ENCODE data around the gene SPECC1.
"Not testable (repeated sequence)": the region's sequence is repeated elsewhere in the genome, so short reads cannot be mapped to it uniquely, and the experiment has no call there.

SPECC1 gene

GRCh38 chr17:20226814-20227482 lies 217.8 kb downstream of the SPECC1 start:
- H3K4me3 ChIP-seq (ENCODE audit: low read depth, low read length) = no peak overlapping the region

GRCh38 chr17:20227720-20228370 lies 218.7 kb downstream of the SPECC1 start:
- not testable (repeated sequence) for H3K4me3 ChIP-seq (ENCODE audit: low read depth, low read length)

GRCh38 chr17:20228410-20228809 lies 219.3 kb downstream of the SPECC1 start:
- H3K4me3 ChIP-seq (ENCODE audit: low read depth, low read length) = no peak overlapping the region

- no peak overlapping the region for H3K4me3 ChIP-seq (ENCODE audit: low read depth, low read length)
Observed at GRCh38 chr17:20228860-20229259, 219.7 kb downstream of the SPECC1 start.

GRCh38 chr17:20230924-20231323 lies 221.8 kb downstream of the SPECC1 start:
- H3K4me3 ChIP-seq (ENCODE audit: low read depth, low read length) = no peak overlapping the region

GRCh38 chr17:20232611-20233010 lies 223.5 kb downstream of the SPECC1 start:
- H3K4me3 ChIP-seq (ENCODE audit: low read depth, low read length) = no peak overlapping the region

- H3K4me3 ChIP-seq (ENCODE audit: low read depth, low read length) = no peak overlapping the region
Observed at GRCh38 chr17:20234276-20234675, 225.1 kb downstream of the SPECC1 start.

GRCh38 chr17:20235747-20236146 lies 226.6 kb downstream of the SPECC1 start:
- no peak overlapping the region for H3K4me3 ChIP-seq (ENCODE audit: low read depth, low read length)

- no peak overlapping the region for H3K4me3 ChIP-seq (ENCODE audit: low read depth, low read length)
Observed at GRCh38 chr17:20236578-20237227, 227.5 kb downstream of the SPECC1 start.

GRCh38 chr17:20239776-20240175 lies 230.6 kb downstream of the SPECC1 start:
- not testable (repeated sequence) for H3K4me3 ChIP-seq (ENCODE audit: low read depth, low read length)

GRCh38 chr17:20241855-20242254 lies 232.7 kb downstream of the SPECC1 start:
- H3K4me3 ChIP-seq (ENCODE audit: low read depth, low read length) = no peak overlapping the region

- no peak overlapping the region for H3K4me3 ChIP-seq (ENCODE audit: low read depth, low read length)
Observed at GRCh38 chr17:20242271-20242670, 233.1 kb downstream of the SPECC1 start.

GRCh38 chr17:20243524-20243923 lies 234.4 kb downstream of the SPECC1 start:
- H3K4me3 ChIP-seq (ENCODE audit: low read depth, low read length) = no peak overlapping the region

- H3K4me3 ChIP-seq (ENCODE audit: low read depth, low read length) = no peak overlapping the region
Observed at GRCh38 chr17:20244671-20245070, 235.5 kb downstream of the SPECC1 start.

- H3K4me3 ChIP-seq (ENCODE audit: low read depth, low read length) = no peak overlapping the region
Observed at GRCh38 chr17:20246692-20247091, 237.5 kb downstream of the SPECC1 start.

- no peak overlapping the region for H3K4me3 ChIP-seq (ENCODE audit: low read depth, low read length)
Observed at GRCh38 chr17:20253323-20253722, 244.2 kb downstream of the SPECC1 start.

GRCh38 chr17:20254541-20254940 lies 245.4 kb downstream of the SPECC1 start:
- no peak overlapping the region for H3K4me3 ChIP-seq (ENCODE audit: low read depth, low read length)

- no peak overlapping the region for H3K4me3 ChIP-seq (ENCODE audit: low read depth, low read length)
Observed at GRCh38 chr17:20256144-20256543, 247.0 kb downstream of the SPECC1 start.

GRCh38 chr17:20257008-20257407 lies 247.8 kb downstream of the SPECC1 start:
- H3K4me3 ChIP-seq (ENCODE audit: low read depth, low read length) = no peak overlapping the region

GRCh38 chr17:20257798-20258197 lies 248.6 kb downstream of the SPECC1 start:
- H3K4me3 ChIP-seq (ENCODE audit: low read depth, low read length) = no peak overlapping the region

- H3K4me3 ChIP-seq (ENCODE audit: low read depth, low read length) = no peak overlapping the region
Observed at GRCh38 chr17:20259668-20260067, 250.5 kb downstream of the SPECC1 start.

GRCh38 chr17:20260268-20260667 lies 251.1 kb downstream of the SPECC1 start:
- H3K4me3 ChIP-seq (ENCODE audit: low read depth, low read length) = no peak overlapping the region

All from iPS-11a (cell line).